Naive thymus-derived CD4-positive, alpha-beta T cell (primary cell): ENCODE data around the gene EEF1AKMT4. TPM values are rescaled to one million over a fixed set of nuclear protein-coding genes. Genes with fewer than 3 reads are reported as not detected.

Experiments
- ATAC-seq: fragments of 150-1000 bp; cut with Tn5 transposase; 2 replicates; pipeline ENCODE4 v1.10.0; 2021; ENCODE audit warnings: mild to moderate bottlenecking, moderate library complexity
- CTCF ChIA-PET: fragments of 350-600 bp; sonication (Branson Sonifier 250); formaldehyde crosslinking; loops from one replicate; lab custom pipeline; 2021; ENCODE audit warnings: antibody characterized with exemption; lab: Charles Lee
- POLR2A ChIA-PET: fragments of 350-600 bp; sonication (Branson Sonifier 250); formaldehyde crosslinking; loops from one replicate; lab custom pipeline; 2021; ENCODE audit warnings: antibody characterized with exemption, inconsistent platforms; lab: Charles Lee
- DNase-seq, 9 donors: peaks; one replicate each; pipeline versions ENCODE4 v3.0.0 to v3.0.0-alpha.2; 2020 to 2022; ENCODE audit warnings: mixed read lengths in 1 of 9
- H3K27ac ChIP-seq: one replicate; pipeline ENCODE4 v1.7.0; 2013; ENCODE audit warnings: mild to moderate bottlenecking, low read depth, low read length, moderate library complexity
- H3K27me3 ChIP-seq, 2 donors: one replicate each; pipeline ENCODE4 v1.7.0; 2013; ENCODE audit warnings: low read length in 2 of 2, mild to moderate bottlenecking in 2 of 2, moderate library complexity in 2 of 2; ENCODE audit not compliant: control insufficient read depth in 2 of 2, insufficient read depth in 2 of 2
- H3K36me3 ChIP-seq, 3 experiments: 1 replicate in 2 of 3; 2 replicates in 1 of 3; pipeline ENCODE4 v1.7.0; 2013; ENCODE audit warnings: low read length in 3 of 3, mild to moderate bottlenecking in 3 of 3, moderate library complexity in 1 of 3; ENCODE audit not compliant: insufficient read depth in 3 of 3, control insufficient read depth in 2 of 3
- H3K4me1 ChIP-seq, 2 donors: one replicate each; pipeline ENCODE4 v1.7.0; 2013; ENCODE audit warnings: low read length in 2 of 2, mild to moderate bottlenecking in 2 of 2, moderate library complexity in 1 of 2; ENCODE audit not compliant: control insufficient read depth in 2 of 2, insufficient read depth in 2 of 2
- H3K4me3 ChIP-seq: 2 replicates; pipeline ENCODE4 v1.7.0; 2013; ENCODE audit warnings: mild to moderate bottlenecking, low read length
- H3K9me3 ChIP-seq, 3 experiments: 1 replicate in 2 of 3; 2 replicates in 1 of 3; pipeline ENCODE4 v1.7.0; 2013; ENCODE audit warnings: low read length in 3 of 3; ENCODE audit not compliant: control insufficient read depth in 2 of 3
- H3K27ac Mint-ChIP-seq, 9 donors: one replicate each; pipeline ENCODE4 v1.8.0; 2020 to 2022; ENCODE audit warnings: mixed read lengths in 9 of 9, mild to moderate bottlenecking in 8 of 9, moderate library complexity in 5 of 9, inconsistent platforms in 2 of 9
- H3K27me3 Mint-ChIP-seq, 5 donors: one replicate each; pipeline ENCODE4 v1.8.0; 2021 to 2022; ENCODE audit warnings: mixed read lengths in 5 of 5, mild to moderate bottlenecking in 1 of 5
- H3K36me3 Mint-ChIP-seq, 5 donors: one replicate each; pipeline ENCODE4 v1.8.0; 2020 to 2022; ENCODE audit warnings: mixed read lengths in 5 of 5, mild to moderate bottlenecking in 3 of 5, inconsistent platforms in 1 of 5
- H3K4me1 Mint-ChIP-seq, 7 donors: one replicate each; pipeline ENCODE4 v1.8.0; 2020 to 2022; ENCODE audit warnings: mixed read lengths in 7 of 7, mild to moderate bottlenecking in 3 of 7, inconsistent platforms in 1 of 7
- H3K4me3 Mint-ChIP-seq, 10 donors: one replicate each; pipeline ENCODE4 v1.8.0; 2020 to 2022; ENCODE audit warnings: mild to moderate bottlenecking in 10 of 10, mixed read lengths in 10 of 10, moderate library complexity in 6 of 10, inconsistent platforms in 2 of 10
- H3K9me3 Mint-ChIP-seq, 11 donors: one replicate each; pipeline ENCODE4 v1.8.0; 2020 to 2022; ENCODE audit warnings: mixed read lengths in 11 of 11, mild to moderate bottlenecking in 4 of 11, inconsistent platforms in 1 of 11, moderate library complexity in 1 of 11
- intact Hi-C, 2 donors: fragments of 100-400 bp; cut with micrococcal nuclease; formaldehyde crosslinking; loops; one replicate each; pipeline ENCODE4 v1.15.1; 2023
- polyA plus RNA-seq, 2 donors: library from polyadenylated mRNA; unstranded; fragments of 300-500 nt; fragmentation: Illumina TruSeq; gene quantifications; one replicate each; pipeline ENCODE4 v1.2.3, GENCODE V29; 2021
- total RNA-seq, 6 experiments: library from RNA in 5 of 6; stranded (reverse) in 5 of 6; gene quantifications; 1 replicate in 5 of 6; 2 replicates in 1 of 6; pipeline ENCODE4 v1.2.3 and lab custom pipeline; 2021 to 2026

The EEF1AKMT4 gene
- total and polyA plus RNA-seq, 7 experiments from 2014 or later: 0.27 to 6.6 (median 2.3) TPM

GRCh38 chr3:184291738-184292445 is 42.4 kb downstream of the EEF1AKMT4 start:
- no peak overlapping the region for H3K4me3 Mint-ChIP-seq
- CTCF ChIA-PET: no interaction called here

GRCh38 chr3:184295771-184296170 is 46.3 kb downstream of the EEF1AKMT4 start:
- ATAC-seq (no peak), DNase-seq (no peak)
- H3K27ac Mint-ChIP-seq: peak overlapping the region in 1 of 9 donors; percentile 21
- peaks cover 0 to 8% (median 0%) of the 10 kb centered on the region in 5 donors for H3K27me3 Mint-ChIP-seq
- ChIA-PET POLR2A (interaction anchor here (0.6 to 0.9 kb wide), 2 partner anchors 143 to 685 kb away, joined by 3 read pairs; no protein-coding TSS in a partner anchor), CTCF (interaction anchor here (0.5 to 0.7 kb wide), 3 partner anchors 35 to 135 kb away, joined by 3 to 5 read pairs (median 3); no protein-coding TSS in a partner anchor)
- H3K4me1 Mint-ChIP-seq: peaks cover 12 to 22% (median 17%) of the 10 kb centered on the region in 7 donors
- H3K36me3 Mint-ChIP-seq: peaks cover 0 to 9% (median 0%) of the 10 kb centered on the region in 5 donors
- Histone ChIP-seq H3K9me3 (no peaks in the 10 kb centered on the region), H3K36me3 (no peaks in the 10 kb centered on the region), H3K27me3 (no peaks in the 10 kb centered on the region), H3K4me1 (peaks cover 12 to 14% of the 10 kb centered on the region in 2 donors), H3K27ac (no peak overlapping the region), H3K4me3 (no peak overlapping the region)
- H3K4me3 Mint-ChIP-seq: peak overlapping the region in 1 of 10 donors; percentile 37
- no peaks in the 10 kb centered on the region for H3K9me3 Mint-ChIP-seq
- intact Hi-C loops: loop anchor here in 1 of 2 donors (5.0 kb wide), 1 partner anchor 1292 kb away; the partner anchor contains the start of gene SENP2

More at GRCh38 chr3:184291738-184292445, 42.4 kb downstream of the EEF1AKMT4 start:
- no peaks in the 10 kb centered on the region for H3K4me1 Mint-ChIP-seq
- no peaks in the 10 kb centered on the region for H3K4me1 ChIP-seq
- H3K4me3 ChIP-seq: no peak overlapping the region
- POLR2A ChIA-PET: no interaction called here
- H3K9me3 ChIP-seq: no peaks in the 10 kb centered on the region
- ATAC-seq (no peak), DNase-seq (no peak)
- intact Hi-C loops: no loop called here
- H3K27me3 Mint-ChIP-seq: peaks cover 0 to 16% (median 4%) of the 10 kb centered on the region in 5 donors
- H3K36me3 Mint-ChIP-seq: no peaks in the 10 kb centered on the region
- no peak overlapping the region for H3K27ac Mint-ChIP-seq
- H3K9me3 Mint-ChIP-seq: no peaks in the 10 kb centered on the region
- H3K27me3 ChIP-seq: no peaks in the 10 kb centered on the region
- no peaks in the 10 kb centered on the region for H3K36me3 ChIP-seq
- H3K27ac ChIP-seq: no peak overlapping the region

GRCh38 chr3:184296616-184297015 is 47.1 kb downstream of the EEF1AKMT4 start:
- POLR2A ChIA-PET: no interaction called here
- Histone ChIP-seq H3K4me3 (no peak overlapping the region), H3K27me3 (no peaks in the 10 kb centered on the region), H3K36me3 (peaks cover under 1 to 7% (median 5%) of the 10 kb centered on the region in 3 experiments), H3K9me3 (no peaks in the 10 kb centered on the region), H3K4me1 (peaks cover 12 to 15% of the 10 kb centered on the region in 2 donors), H3K27ac (no peak overlapping the region)
- Mint-ChIP-seq H3K9me3 (no peaks in the 10 kb centered on the region), H3K4me1 (peaks cover 15 to 29% (median 22%) of the 10 kb centered on the region in 7 donors), H3K4me3 (peak overlapping the region in 3 of 10 donors; percentile 51 to 52 (median 51)), H3K27me3 (peaks cover 0 to 8% (median 0%) of the 10 kb centered on the region in 5 donors), H3K36me3 (peaks cover 0 to 12% (median 4%) of the 10 kb centered on the region in 5 donors), H3K27ac (peak overlapping the region in 3 of 9 donors; percentile 25 to 76 (median 62))
- CTCF ChIA-PET: interaction anchor here (0.7 to 0.8 kb wide), 2 partner anchors 78 to 435 kb away, joined by 3 read pairs; no protein-coding TSS in a partner anchor
- intact Hi-C loops: loop anchor here in 1 of 2 donors (5.0 kb wide), 1 partner anchor 1291 kb away; the partner anchor contains the start of gene SENP2
- ATAC-seq: no peak
- no peak for DNase-seq

- Mint-ChIP-seq H3K4me3 (peak within 1 kb of the TSS; percentile 89 to 97 (median 94)), H3K9me3 (no peaks in the 10 kb centered on the region), H3K36me3 (peaks cover under 1 to 30% (median 17%) of the 10 kb centered on the region in 5 donors), H3K4me1 (peaks cover 15 to 37% (median 25%) of the 10 kb centered on the region in 7 donors), H3K27me3 (peaks cover 0 to 8% (median 0%) of the 10 kb centered on the region in 5 donors), H3K27ac (peak within 1 kb of the TSS; percentile 85 to 97 (median 92))
- ATAC-seq: peak; percentile 98
- H3K36me3 ChIP-seq: peaks cover 22 to 27% (median 27%) of the 10 kb centered on the region in 3 experiments
- H3K9me3 ChIP-seq: no peaks in the 10 kb centered on the region
- DNase-seq: peak; percentile 93 to 97 (median 96)
- peak within 1 kb of the TSS; percentile 80 for H3K27ac ChIP-seq
- peak within 1 kb of the TSS; percentile 74 for H3K4me3 ChIP-seq
- intact Hi-C loops: loop anchor here (1.0 to 5.0 kb wide), 21 partner anchors 15 to 1288 kb away; partner anchors contain the start of genes AP2M1 (in 2 of the 2), CAMK2N2 (in 2 of the 2), EEF1AKMT4 (in 2 of the 2) and EIF2B5 (in 2 of the 2)
- ChIA-PET CTCF (interaction anchor here (0.7 kb wide), 1 partner anchor 42 kb away, joined by 3 read pairs; no protein-coding TSS in a partner anchor), POLR2A (interaction anchor here (0.6 to 0.8 kb wide), 3 partner anchors 35 to 404 kb away, joined by 3 to 4 read pairs (median 3); partner anchors contain the start of gene EIF2B5)
- no peaks in the 10 kb centered on the region for H3K27me3 ChIP-seq
- peaks cover 12 to 15% of the 10 kb centered on the region in 2 donors for H3K4me1 ChIP-seq
Observed at GRCh38 chr3:184298759-184299487, 49.5 kb downstream of the EEF1AKMT4 start, which contains the start of gene PSMD2. PSMD2 (plus strand) TSS chr3:184299241; CDS start chr3:184299267, 26 bp downstream.

- H3K4me3 Mint-ChIP-seq: peak overlapping the region; percentile 89 to 97 (median 94)
- intact Hi-C loops: loop anchor here (1.0 to 5.0 kb wide), 20 partner anchors 15 to 1288 kb away; partner anchors contain the start of genes AP2M1 (in 2 of the 2), EEF1AKMT4 (in 2 of the 2), EIF2B5 (in 2 of the 2) and EIF4G1 (in 2 of the 2)
- Histone ChIP-seq H3K27me3 (no peaks in the 10 kb centered on the region), H3K4me3 (peak overlapping the region; percentile 63), H3K27ac (peak overlapping the region; percentile 80), H3K9me3 (no peaks in the 10 kb centered on the region), H3K4me1 (peaks cover 12 to 15% of the 10 kb centered on the region in 2 donors), H3K36me3 (peaks cover 29 to 35% (median 35%) of the 10 kb centered on the region in 3 experiments)
- peaks cover 4 to 35% (median 21%) of the 10 kb centered on the region in 5 donors for H3K36me3 Mint-ChIP-seq
- H3K27ac Mint-ChIP-seq: peak overlapping the region; percentile 78 to 93 (median 89)
- no peak for ATAC-seq
- H3K9me3 Mint-ChIP-seq: no peaks in the 10 kb centered on the region
- peaks cover 15 to 37% (median 28%) of the 10 kb centered on the region in 7 donors for H3K4me1 Mint-ChIP-seq
- peaks cover 0 to 7% (median 0%) of the 10 kb centered on the region in 5 donors for H3K27me3 Mint-ChIP-seq
- DNase-seq: no peak
- CTCF ChIA-PET: interaction anchor here (0.7 kb wide), 1 partner anchor 41 kb away, joined by 3 read pairs; no protein-coding TSS in a partner anchor
- POLR2A ChIA-PET: interaction anchor here (0.6 to 2.8 kb wide), 6 partner anchors 12 to 405 kb away, joined by 3 to 7 read pairs (median 3); partner anchors contain the start of genes EEF1AKMT4 and EIF2B5
Observed at GRCh38 chr3:184299488-184300377, 50.3 kb downstream of the EEF1AKMT4 start.
